Peyer's patch (tissue), 4 donors: ENCODE data around the gene ZNF407.

Experiments used
- CTCF ChIP-seq, 6 experiments: fragments of 450-650 bp in 4 of 6; fragments of 200-600 bp in 2 of 6; sonication (generic) in 1 of 6; IDR thresholded peaks; one replicate each; pipeline ENCODE4 v1.5.1; 2017 to 2019; ENCODE audit warnings: antibody characterized with exemption in 6 of 6, mild to moderate bottlenecking in 3 of 6, moderate library complexity in 1 of 6
- POLR2A ChIP-seq, 2 donors: fragments of 450-650 bp; IDR thresholded peaks; one replicate each; pipeline ENCODE4 v1.5.1; 2017; ENCODE audit warnings: antibody characterized with exemption in 2 of 2, mild to moderate bottlenecking in 2 of 2, moderate library complexity in 2 of 2

- TF ChIP-seq CTCF (IDR thresholded peaks at IDR 0.05), result no peak
- no peak for TF ChIP-seq POLR2A (IDR thresholded peaks at IDR 0.05)
Measured at GRCh38 chr18:75075016-75075305, 477.3 kb downstream of the ZNF407 start.
